ENCODE results near the gene ZP1. TPM values are rescaled to one million over a fixed set of nuclear protein-coding genes. Genes with fewer than 3 reads are reported as not detected.

Gene ZP1
- total RNA-seq, 1 donor from 2014 or later, result not detected

DNA sequence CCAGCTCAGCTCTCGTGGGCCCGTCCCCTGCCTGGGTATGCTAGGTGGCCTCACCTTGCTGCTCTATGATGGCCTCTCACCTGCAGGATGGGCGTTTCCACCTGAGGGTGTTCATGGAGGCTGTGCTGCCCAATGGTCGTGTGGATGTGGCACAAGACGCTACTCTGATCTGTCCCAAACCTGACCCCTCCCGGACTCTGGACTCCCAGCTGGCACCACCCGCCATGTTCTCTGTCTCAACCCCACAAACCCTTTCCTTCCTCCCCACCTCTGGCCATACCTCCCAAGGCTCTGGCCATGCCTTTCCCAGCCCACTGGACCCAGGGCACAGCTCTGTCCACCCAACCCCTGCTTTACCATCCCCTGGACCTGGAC is 2.1 kb downstream of the ZP1 start:
- Histone ChIP-seq H3K9me3 (no peaks in the 10 kb centered on the region), H3K27me3 (no peaks in the 10 kb centered on the region), H3K27ac (no peak overlapping the region), H3K4me1 (peaks cover 20% of the 10 kb centered on the region), H3K36me3 (no peaks in the 10 kb centered on the region), H3K4me3 (no peak overlapping the region)
- TF ChIP-seq, protein P1, sequence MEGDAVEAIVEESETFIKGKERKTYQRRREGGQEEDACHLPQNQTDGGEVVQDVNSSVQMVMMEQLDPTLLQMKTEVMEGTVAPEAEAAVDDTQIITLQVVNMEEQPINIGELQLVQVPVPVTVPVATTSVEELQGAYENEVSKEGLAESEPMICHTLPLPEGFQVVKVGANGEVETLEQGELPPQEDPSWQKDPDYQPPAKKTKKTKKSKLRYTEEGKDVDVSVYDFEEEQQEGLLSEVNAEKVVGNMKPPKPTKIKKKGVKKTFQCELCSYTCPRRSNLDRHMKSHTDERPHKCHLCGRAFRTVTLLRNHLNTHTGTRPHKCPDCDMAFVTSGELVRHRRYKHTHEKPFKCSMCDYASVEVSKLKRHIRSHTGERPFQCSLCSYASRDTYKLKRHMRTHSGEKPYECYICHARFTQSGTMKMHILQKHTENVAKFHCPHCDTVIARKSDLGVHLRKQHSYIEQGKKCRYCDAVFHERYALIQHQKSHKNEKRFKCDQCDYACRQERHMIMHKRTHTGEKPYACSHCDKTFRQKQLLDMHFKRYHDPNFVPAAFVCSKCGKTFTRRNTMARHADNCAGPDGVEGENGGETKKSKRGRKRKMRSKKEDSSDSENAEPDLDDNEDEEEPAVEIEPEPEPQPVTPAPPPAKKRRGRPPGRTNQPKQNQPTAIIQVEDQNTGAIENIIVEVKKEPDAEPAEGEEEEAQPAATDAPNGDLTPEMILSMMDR (IDR thresholded peaks at IDR 0.05), result no peak
- intact Hi-C loops (cut with DNase I), result no loop called here
- ATAC-seq, result no peak
- DNase-seq, result peak; percentile 53

DNA sequence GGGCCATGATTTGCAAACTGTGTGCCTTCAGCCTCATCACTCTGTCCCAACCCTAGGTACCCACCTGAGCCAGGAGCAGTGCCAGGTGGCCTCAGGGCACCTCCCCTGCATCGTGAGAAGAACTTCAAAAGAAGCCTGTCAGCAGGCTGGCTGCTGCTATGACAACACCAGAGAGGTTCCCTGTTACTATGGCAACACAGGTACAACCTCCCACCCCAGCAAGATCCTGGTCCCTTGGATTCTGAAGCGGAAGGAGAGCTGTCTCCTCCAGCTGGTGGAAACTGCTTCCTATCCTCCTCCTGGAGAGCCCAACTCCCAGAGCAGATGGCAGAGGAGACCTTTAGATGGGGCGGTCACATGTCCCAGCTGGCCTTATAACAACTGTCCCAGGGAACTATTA is 2.9 kb downstream of the ZP1 start:
- H3K4me1 ChIP-seq, result peaks cover 20% of the 10 kb centered on the region
- DNase-seq, result peak; percentile 30
- H3K27ac ChIP-seq, result no peak overlapping the region
- TF ChIP-seq, protein P1 (IDR thresholded peaks at IDR 0.05), result no peak
- no peaks in the 10 kb centered on the region for H3K9me3 ChIP-seq
- no peaks in the 10 kb centered on the region for H3K27me3 ChIP-seq
- ATAC-seq, result no peak
- no peaks in the 10 kb centered on the region for H3K36me3 ChIP-seq
- intact Hi-C loops (cut with DNase I), result no loop called here
- no peak overlapping the region for H3K4me3 ChIP-seq

DNA sequence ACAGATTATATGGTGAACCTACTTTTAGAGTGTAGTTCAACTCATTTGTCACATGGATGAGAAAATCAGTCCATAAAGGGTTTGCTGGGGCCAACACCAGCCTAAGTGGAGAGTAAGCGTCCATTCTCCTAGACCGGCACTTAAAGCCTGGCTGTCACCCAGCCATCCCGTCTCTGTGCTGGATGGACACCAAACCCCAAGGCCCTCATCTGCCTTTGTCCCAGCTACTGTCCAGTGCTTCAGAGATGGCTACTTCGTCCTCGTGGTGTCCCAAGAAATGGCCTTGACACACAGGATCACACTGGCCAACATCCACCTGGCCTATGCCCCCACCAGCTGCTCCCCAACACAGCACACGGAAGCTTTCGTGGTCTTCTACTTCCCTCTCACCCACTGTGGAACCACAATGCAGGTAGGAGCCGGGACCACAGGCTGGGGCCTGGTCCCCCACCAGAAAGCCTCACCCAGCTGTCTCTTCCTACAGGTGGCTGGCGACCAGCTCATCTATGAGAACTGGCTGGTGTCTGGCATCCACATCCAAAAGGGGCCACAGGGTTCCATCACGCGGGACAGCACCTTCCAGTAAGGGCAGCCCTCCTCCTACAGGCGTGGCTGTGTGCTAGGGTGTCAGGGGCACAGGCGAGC is 3.5 kb downstream of the ZP1 start:
- DNase-seq, result no peak
- H3K9me3 ChIP-seq, result no peaks in the 10 kb centered on the region
- no peak for ATAC-seq
- TF ChIP-seq, protein P1 (IDR thresholded peaks at IDR 0.05), result no peak
- H3K4me3 ChIP-seq, result no peak overlapping the region
- intact Hi-C loops (cut with DNase I), result no loop called here
- H3K27me3 ChIP-seq, result no peaks in the 10 kb centered on the region
- peaks cover 20% of the 10 kb centered on the region for H3K4me1 ChIP-seq
- H3K36me3 ChIP-seq, result no peaks in the 10 kb centered on the region
- H3K27ac ChIP-seq, result no peak overlapping the region

DNA sequence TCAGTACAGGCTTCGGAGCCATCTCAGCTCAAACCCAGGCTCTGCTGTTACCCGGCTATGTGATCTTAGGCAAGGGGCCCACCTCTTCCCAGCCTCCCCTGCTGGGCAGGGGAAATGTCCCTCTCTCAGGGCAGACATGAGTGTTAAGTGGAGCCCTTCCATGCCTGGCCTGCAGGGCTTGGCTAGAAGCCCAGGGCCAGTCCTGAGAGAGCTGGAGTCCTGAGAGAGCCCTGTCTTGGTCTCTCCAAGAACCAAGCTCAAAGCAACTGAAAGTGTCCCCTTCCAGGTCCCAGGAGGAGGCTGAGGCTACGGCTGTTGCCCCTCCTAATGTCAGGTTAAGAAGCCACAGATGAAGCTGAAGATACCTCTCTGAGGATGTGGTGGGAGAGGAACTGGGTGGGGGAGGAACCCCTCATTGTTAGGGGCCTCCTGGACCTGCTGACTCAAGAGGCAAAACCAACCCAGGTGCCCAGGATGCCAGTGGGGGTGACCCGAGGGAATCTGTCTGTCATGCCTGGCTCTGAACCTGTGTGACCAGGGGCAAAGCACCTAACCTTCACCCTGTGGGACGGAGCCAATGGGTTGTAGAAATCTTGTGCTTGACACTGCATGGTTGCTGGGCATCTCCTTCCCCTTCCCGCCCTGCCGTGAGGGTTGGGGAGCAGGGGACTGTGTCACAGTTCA is 4.2 kb downstream of the ZP1 start:
- DNase-seq (peak; percentile 64), ATAC-seq (peak; percentile 11)
- intact Hi-C loops (cut with DNase I), result no loop called here
- peaks cover 20% of the 10 kb centered on the region for H3K4me1 ChIP-seq
- H3K27ac ChIP-seq, result no peak overlapping the region
- TF ChIP-seq, protein P1 (IDR thresholded peaks at IDR 0.05), result peak; percentile 9
- H3K36me3 ChIP-seq, result no peaks in the 10 kb centered on the region
- H3K9me3 ChIP-seq, result no peaks in the 10 kb centered on the region
- no peak overlapping the region for H3K4me3 ChIP-seq
- no peaks in the 10 kb centered on the region for H3K27me3 ChIP-seq

DNA sequence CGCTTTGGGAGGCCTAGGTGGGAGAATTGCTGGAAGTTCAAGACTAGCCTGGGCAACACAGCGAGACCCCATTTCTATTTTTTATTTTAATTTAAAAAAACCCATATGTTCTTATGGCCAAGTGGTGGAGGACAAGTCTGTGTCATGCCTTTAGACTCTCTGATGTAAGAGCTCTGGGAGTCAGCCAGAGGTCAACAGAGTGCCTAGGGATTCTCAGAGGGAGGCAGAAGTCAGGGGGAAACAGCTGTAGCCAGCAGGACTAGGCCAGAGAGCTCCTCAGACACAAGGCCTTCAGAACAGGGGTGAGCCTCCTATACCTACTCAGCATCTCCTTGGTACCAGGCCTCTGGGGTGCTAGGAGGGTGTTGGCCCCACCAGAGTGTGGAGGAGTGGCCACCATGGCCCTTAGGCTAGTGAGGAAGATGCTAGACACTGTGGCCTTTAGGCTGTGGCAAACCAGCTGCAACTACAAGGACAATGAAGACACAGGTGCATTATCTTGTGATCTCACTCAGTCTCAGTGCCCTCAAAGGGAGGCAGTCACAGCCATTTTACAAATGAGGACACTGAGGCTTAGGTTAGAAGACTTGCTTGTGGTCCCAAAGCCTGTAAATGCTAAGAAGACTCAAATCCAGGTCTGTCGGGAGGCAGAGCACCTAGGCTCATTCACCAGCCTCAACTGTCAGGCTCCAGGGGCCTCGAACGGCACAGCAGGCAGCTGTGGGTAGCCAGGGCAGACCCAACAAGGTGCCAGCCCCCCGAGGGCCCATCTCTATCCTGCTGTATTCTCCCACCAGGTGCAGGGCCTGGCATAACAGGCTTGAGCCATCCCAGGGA is 5.0 kb downstream of the ZP1 start:
- Histone ChIP-seq H3K27me3 (no peaks in the 10 kb centered on the region), H3K4me1 (peaks cover 20% of the 10 kb centered on the region), H3K9me3 (no peaks in the 10 kb centered on the region), H3K27ac (no peak overlapping the region), H3K4me3 (no peak overlapping the region), H3K36me3 (no peaks in the 10 kb centered on the region)
- peak; percentile 51 for ATAC-seq
- TF ChIP-seq, protein P1 (IDR thresholded peaks at IDR 0.05), result no peak
- peak; percentile 48 for DNase-seq
- intact Hi-C loops (cut with DNase I), result no loop called here
